ENCODE data around the gene ZSCAN5B.

ZSCAN5B gene

DNA sequence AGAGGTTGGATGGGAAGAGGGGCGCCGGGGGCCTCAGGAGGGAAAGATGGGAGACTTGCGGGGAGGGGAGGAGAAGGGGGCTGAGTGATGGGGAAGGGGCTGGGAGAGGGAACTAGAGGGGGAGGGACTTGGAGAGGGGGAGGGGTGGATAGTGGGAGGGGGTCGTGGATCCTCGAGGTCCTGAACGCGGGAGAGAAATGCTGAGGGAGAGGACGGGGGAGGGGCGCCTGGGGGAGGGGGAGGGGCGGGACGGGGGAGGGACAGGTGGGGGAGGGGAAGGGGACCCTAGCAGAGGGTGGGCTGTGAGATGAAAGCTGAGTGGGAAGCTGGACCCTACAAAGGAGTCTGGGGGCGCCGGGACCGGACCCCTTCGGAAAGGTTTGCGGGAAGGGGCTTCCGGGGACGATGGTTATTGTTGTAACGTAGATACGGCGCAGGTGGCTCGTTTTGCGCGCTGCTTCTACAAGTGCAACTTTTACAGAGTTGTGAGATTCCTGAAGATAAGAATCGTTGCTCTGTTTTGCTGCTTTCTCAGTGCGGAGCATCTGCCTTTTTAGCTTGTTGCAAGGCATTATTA lies 56.1 kb downstream of the ZSCAN5B start:
- Histone ChIP-seq H3K9ac (ENCODE audit: low read length) (peak overlapping the region; percentile 70), H3K4me3 (ENCODE audit: low read length) (peak overlapping the region; percentile 51), H3K36me3 (ENCODE audit: control insufficient read depth, insufficient read depth, low read length) (no peaks in the 10 kb centered on the region), H3K4me1 (ENCODE audit: control insufficient read depth, insufficient read depth, low read length) (peaks cover 46% of the 10 kb centered on the region), H3K27me3 (ENCODE audit: control insufficient read depth, insufficient read depth, low read length) (no peaks in the 10 kb centered on the region), H3K9me3 (ENCODE audit: control insufficient read depth, low read length) (no peaks in the 10 kb centered on the region)

GRCh38 chr19:56140583-56141416 lies 56.8 kb downstream of the ZSCAN5B start, which contains the start of gene ZNF444:
TSS of gene ZNF444 (plus strand) at chr19:56141287. CDS start at chr19:56146912, 5,625 bp downstream.
- H3K4me3 ChIP-seq (ENCODE audit: low read length) = peak within 1 kb of the TSS; percentile 51
- H3K27me3 ChIP-seq (ENCODE audit: control insufficient read depth, insufficient read depth, low read length) = no peaks in the 10 kb centered on the region
- peaks cover 44% of the 10 kb centered on the region for H3K4me1 ChIP-seq (ENCODE audit: control insufficient read depth, insufficient read depth, low read length)
- no peaks in the 10 kb centered on the region for H3K9me3 ChIP-seq (ENCODE audit: control insufficient read depth, low read length)
- no peaks in the 10 kb centered on the region for H3K36me3 ChIP-seq (ENCODE audit: control insufficient read depth, insufficient read depth, low read length)
- H3K9ac ChIP-seq (ENCODE audit: low read length) = peak within 1 kb of the TSS; percentile 70

DNA sequence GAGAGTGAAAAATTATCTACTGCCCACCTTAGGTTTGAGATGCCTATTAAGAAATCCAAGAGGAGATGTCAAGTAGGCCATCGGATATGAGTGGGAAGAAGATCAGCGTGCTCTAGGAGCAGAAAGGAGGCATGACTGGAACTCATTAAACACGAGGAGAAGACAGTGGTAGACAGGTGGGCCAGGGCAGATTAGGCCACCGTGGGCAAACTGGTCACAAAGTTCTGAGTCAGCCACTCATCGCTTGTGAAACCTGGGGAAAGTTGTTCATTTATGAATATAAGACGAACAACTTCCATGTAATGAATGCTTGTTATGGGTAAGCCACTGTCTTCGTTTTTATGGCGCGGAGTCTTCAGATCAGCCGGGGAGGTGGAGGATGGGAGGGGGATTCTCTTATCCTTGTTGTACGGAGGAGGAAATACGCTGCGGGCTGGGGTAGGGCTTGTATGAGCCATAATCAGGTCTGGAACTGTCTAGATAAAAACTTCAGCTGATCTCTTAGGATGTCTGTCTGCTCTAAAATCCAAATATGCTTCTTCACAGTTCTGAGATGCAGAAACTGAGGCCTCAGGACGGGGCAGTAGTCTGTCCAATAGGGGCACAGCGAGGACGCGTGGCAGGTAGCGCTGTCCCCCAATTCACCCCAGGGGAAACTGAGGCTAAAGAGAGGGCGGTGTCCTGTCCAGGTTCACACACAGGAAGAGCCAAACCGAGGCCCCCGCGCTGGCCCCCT lies 57.6 kb downstream of the ZSCAN5B start:
- peak overlapping the region; percentile 10 for H3K4me3 ChIP-seq (ENCODE audit: low read length)
- H3K9ac ChIP-seq (ENCODE audit: low read length) = peak overlapping the region; percentile 70
- H3K27me3 ChIP-seq (ENCODE audit: control insufficient read depth, insufficient read depth, low read length) = no peaks in the 10 kb centered on the region
- H3K4me1 ChIP-seq (ENCODE audit: control insufficient read depth, insufficient read depth, low read length) = peaks cover 49% of the 10 kb centered on the region
- H3K9me3 ChIP-seq (ENCODE audit: control insufficient read depth, low read length) = no peaks in the 10 kb centered on the region
- no peaks in the 10 kb centered on the region for H3K36me3 ChIP-seq (ENCODE audit: control insufficient read depth, insufficient read depth, low read length)
